ENCODE measurements around the gene TMEM91.
"Not testable (repeated sequence)": the region's sequence is repeated elsewhere in the genome, so short reads cannot be mapped to it uniquely, and the experiment has no call there.

Gene TMEM91

DNA sequence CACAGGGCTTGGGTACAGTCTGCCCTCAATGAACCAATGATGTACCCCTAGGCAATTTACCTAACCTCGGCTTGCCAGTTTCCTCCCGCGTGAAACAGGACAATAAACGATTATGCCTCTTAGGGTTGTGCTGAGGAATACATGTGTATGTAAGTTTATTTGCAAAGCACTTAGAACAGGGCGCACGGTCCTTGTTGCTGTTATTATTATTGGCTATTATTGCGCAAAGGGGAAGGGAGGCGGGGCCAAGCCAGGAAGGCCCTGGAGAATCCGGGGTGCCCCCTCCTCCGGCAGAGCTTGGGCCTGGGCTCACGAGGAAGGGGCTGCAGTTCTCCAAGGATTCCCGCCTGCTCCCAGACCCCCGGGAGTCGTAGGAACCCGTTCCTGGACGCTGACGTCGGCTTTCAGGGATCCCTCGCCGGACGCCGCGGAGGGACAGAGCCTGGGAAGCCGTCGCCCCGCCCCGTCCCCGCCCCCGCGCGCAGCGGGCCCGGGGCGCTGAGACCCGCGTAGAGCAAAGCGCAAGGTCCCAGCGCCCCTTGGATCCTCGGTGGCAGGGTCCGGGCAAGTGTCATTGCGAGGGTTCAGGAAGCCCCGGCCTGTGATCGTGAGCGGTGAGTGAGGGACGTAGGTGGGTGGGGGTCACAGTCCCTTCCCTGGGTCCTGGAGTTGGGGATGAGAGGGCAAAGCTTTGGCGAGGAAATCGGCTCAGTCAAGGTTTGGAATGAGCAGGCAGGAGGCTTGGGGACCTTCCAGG, at the start of gene TMEM91:
Gene TMEM91 (plus strand): TSS at position 293 of the 757 bp plus-strand sequence. CDS start 1,777 bp downstream, outside the sequence.
- DNase-seq, result peak in 1 of 2 experiments; percentile 32

DNA sequence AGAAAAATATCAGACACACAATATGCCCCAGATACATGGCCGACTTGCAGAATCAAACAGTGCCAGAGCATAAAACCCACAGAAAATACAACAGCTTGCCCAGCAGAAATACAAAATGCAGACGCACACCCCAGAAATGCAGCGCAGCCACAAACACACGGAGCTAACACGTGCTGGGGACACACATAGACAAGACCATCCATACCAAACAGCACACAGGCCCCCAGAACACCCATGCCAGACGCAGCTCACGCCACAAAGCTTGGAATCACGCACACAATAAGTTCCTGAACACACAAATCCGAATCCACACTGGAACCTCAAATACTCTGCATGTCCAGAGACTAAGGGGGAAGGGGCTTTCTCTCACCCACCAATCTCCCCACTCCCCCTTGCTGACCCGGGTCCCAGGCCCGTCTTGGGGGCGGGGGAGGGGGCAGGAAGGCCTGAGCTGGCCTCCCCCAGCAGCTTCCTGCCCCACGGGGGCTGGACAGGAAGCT, 49.2 kb upstream of the TMEM91 start:
- DNase-seq, result no peak

DNA sequence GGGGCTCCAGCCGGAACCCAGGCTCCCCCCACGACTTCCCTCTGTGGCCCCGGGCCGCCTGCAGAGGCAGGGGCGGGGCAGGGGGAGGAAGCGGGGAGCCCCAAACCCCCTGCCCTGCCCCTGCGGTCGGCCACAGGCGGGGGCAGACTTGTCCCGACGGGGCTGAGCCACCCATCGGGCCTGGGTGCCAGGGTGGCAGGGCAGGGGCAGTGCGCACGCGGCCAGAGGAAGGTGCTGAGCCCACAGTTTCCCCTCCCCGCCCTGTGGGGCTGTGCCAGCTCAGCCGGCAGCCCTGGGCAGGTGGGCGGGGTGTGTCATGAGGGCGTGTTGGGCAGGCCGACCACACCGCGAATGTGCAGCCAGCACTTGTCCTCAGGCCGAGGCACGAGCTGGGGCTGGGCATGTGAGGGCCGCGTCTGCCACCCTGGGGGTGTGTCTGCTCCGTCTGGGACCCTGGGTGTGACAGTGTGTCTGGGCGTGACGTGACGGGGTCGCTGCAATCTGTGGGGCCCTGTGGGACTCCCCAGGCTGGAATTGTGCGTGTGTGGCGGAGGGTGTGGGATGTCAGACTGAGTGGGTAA, 48.7 kb upstream of the TMEM91 start:
- peak; percentile 82 to 87 for DNase-seq

DNA sequence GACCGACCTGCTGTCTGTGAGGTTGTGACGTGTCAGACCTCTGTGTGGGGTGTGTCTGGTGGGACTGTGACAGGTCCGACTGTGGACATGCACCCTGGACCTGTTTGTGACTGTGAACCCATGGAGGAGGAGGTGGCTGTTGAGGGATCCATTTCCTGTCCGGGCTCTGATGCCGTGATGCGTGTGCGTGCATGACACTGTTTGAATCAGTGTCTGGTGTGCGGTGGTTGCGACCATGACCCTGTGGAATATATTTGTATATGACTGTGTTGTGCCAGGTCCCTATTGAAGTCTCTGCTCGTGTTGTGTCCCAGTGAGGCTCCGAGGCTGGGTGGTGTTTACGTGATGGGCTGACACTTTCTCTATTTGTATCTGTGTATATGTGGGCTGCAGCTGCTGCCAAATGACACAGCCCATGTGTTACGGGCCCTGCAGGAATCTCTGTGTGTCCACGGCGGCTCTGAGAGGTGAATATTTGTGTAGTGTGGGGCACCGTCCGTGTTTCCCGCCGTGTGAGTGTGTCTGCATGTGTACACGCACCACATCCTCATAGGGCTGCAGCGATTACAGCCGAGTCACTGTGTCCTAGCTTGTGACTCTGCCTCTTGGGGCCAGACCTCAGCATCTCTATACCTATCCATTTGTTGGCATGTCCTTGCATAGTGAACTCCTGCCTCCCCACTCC, 48.0 kb upstream of the TMEM91 start:
- DNase-seq, result peak; percentile 47 to 59

DNA sequence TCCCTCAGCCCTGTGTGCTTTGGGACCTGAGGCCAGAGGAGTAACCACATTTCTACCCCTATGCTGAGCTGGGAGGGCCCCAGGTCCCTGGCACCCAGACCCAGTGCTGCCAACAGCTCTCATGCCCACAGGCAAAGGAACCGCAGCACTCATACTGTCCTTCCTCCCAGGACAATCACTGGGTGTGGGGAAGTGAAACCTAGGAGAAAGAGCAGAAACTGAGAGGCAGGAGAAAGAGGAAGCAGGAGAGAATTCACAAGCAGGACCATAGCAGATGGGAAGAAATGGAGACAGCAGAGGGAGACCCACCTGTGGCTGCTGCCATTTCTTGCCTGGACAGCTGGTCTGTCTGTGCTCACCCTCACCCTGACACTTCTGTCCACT, 47.5 kb upstream of the TMEM91 start:
- DNase-seq, result no peak

DNA sequence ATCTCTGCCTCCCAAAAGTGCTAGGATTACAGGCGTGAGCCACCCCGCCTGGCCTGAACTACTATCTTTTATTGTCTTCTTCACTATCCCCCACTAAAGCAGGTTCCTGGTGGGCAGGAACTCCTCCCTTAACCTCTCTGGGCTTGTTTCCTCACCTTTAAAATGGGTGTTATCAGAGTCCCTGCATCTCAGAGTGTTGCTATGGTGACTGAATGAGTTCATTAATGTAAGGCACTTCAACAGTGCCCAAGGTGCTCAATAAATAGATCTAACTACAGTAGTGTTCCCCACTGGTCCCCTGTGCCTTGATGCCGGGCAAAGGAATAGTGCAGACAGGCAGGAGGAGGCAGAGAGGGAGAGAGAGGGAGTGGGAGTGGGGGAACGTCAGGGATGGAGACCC, 45.9 kb upstream of the TMEM91 start:
- no peak for DNase-seq

DNA sequence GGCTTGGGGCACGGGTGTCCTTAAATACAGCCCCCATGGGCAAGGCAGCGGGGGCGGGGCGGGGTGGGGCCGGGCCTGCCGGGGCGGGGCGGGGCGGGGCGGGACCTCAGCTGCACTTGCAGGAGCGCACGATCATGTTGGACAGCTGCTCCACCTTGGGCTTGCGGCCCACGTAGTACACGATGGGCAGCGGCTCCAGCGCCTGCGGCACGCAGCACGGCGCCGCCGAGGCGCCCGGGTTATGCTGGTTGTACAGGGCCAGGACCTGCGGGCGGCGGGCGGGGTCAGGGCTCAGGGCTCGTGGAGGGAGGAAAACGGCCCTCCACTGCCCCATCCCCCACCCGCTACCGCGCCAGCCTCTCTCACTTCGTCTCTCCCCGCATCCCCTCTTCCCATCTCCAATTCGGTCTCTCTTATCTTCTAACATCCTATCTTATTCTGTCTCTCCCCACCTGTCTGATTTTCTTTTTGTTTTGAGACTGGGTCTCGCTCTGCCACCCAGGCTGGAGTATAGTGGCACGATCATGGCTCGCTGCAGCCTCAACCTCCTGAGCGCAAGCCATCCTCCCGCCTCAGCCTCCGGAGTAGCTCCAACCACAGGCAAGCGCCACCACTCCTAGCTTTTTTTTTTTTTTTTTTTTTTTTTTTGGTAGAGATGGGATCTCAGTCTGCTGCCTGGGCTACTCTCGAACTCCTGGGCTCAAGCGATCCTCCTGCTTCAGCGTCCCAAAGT, 45.2 kb upstream of the TMEM91 start:
- no peak for DNase-seq

DNA sequence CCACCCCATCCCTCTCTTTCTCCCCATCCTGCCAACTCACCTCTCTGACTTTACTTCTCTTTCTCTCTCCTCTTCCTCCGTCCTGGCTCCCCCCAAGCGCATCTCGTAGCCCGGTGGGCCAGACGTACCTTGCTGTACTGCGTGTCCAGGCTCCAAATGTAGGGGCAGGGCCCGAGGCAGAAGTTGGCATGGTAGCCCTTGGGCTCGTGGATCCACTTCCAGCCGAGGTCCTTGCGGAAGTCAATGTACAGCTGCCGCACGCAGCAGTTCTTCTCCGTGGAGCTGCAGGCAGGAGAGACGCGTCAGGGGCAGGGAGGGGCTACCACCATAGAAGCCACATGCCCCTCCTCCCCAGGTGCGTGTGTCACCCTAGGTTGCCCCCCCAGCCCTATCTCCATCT, 44.3 kb upstream of the TMEM91 start:
- no peak for DNase-seq

DNA sequence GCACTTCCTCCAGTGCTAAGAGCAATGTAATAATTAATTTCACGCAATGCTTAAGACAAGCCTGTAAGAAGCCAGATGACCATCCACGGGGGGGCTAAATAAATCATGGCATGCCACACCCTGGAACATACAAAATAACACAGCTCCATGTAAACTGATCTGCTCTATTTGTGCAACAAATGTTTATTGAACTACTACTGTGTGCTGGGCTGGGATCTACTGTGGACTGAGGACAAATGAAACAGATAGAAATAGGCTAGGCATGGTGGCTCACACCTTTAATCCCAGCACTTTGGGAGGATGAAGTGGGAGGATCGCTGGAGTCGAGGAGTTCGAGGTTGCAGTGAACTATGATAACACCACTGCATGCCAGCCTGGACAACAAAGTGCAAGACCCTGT, 43.9 kb upstream of the TMEM91 start:
- DNase-seq, result no peak

DNA sequence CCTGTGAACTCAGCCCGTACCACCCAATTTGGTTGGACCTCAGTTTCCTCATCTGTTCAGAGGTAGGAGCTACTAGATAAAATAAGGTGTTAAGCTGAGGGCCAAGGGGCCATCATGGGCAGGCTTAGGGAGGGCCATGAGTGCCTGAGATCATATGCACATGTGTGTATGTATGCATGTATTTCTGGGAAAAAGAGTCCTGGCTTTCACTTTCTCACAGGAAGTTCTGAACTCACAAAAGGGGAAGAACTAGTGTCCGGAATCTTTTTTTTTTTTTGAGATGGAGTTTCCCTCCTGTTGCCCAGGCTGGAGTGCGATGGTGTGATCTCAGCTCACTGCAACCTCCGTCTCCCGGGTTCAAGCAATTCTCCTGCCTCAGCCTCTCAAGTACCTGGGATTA, 41.5 kb upstream of the TMEM91 start:
- no peak for DNase-seq

DNA sequence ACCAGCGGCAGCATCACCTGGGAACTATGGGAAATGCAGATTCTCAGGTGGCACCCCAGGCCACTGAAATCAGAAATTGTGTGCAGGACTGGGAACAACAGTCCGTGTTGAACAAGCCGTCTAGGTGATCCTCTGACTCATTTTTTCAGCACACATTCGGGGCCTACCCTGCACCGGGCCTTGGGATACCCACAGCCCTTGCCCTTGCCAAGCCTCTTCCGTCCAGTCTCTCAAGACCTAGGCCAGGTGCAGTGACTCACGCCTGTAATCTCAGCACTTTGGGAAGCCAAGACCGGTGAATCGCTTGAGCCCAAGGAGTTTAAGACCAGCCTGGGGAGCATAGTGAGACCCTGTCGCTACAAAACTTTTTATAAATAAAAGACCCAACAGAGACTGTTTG, 40.9 kb upstream of the TMEM91 start:
- no peak for DNase-seq

DNA sequence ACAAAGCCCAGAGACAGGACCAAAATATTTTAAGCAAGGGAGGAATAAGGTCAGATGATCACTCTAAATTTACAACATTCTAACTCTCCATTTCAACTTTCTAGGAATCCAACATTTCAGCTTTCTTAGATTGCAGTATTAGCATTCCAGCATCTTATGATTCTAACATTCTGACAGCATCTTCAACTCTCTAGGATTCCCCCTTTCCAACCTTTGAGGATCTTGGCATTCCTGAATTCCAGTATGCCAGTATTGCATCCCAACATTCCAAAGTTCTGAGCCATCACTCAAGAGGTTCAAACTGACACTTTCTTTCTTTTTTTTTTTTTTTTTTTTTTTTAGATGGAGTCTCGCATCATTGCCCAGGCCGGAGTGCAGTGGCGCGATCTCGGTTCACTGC, 36.4 kb upstream of the TMEM91 start:
- DNase-seq, result no peak

DNA sequence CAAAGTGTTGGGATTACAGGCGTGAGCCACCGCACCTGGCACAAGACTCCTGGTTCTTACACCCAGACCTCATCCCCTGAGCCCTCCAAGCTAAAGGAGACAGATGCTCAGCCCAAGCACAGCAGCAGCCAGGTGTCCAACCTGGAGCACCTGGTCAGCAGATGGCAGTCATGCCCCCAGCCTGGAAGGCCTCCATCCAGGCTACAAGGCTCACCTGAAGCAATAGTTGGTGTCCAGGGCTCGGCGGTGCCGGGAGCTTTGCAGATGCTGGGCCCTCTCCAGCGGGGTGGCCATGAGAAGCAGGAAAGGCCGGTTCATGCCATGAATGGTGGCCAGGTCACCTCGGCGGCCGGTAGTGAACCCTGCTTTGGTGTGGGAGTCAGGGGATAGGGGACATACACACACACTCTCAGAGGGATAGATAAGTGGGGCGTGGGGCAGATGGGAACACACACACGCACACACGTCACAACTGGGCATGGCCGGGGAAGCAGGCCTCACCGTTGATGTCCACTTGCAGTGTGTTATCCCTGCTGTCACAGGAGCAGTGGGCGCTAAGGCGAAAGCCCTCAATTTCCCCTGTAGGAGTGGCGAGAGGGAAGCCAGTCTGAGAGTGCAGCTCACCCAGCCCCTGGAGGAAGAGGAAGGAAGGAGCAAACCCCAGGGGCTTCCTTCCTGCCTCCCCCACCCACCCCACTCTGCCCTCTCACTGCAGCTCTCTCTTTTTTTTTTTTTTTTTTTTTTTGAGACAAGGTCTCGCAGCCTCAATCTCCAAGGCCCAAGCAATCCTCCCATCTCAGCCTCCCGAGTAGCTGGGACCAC, 34.5 kb upstream of the TMEM91 start:
- DNase-seq, result no peak

DNA sequence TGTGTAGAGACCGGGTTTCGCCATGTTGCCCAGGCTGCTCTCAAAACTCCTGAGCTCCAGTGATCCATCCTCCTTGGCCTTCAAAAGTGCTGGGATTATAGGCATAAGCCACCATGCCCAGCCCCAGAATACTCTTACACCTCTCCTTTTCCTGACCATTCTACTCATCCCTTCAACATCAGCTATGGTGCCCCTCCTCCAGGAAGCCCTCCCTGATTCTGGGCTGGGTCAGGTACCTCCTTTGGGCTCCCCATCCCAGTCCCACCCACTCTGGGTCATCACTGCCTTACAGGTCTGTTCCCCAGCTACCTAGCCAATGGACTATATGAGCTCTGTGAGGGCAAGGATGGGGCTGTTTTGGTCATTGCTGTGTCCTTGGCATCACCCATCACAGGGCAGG, 32.2 kb upstream of the TMEM91 start:
- DNase-seq, result no peak

DNA sequence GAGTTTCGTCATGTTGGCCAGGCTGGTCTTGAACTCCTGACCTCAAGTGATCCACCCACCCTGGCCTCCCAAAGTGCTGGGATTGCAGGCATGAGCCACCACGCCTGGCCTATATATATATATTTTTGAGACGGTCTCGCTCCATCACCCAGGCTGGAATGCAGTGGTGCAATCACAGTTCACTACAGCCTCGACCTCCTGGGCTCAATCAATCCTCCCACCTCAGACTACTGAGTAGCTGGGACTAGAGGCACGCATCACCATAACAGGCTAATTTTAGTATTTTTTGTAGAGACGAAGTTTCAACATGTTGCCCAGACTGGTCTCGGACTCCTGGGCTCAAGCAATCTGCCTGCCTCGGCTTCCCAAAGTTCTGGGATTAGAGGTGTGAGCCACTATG, 29.4 kb upstream of the TMEM91 start:
- not testable (repeated sequence) for DNase-seq

DNA sequence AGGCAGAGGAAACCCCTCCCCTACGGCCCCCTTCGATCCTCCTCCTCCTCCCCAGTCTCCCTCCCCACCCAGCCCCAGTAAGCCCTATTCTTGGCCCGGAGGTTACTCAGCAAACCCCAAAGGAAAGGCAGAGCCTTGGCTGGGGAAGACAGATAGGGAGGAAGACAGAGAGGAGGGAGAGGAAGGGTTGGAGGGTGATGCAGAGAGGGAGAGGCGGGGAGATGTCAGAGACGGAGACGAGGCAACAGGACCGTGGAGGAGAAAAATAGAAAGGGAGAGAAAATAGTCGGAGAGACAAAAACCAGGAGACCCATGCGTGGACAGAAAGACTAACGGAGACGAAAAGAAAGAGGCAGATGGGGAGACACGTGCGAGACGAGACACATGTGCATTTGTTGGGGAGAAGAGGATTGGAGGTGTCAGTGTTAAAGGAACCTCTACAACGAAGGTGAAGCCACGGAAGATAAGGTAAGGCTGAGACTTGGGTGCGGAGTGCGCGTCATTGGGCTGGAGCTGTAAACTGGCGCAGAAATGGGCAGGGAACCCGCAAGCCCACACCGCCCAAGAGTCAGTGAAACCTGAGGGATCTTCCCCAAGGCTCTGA, 25.5 kb upstream of the TMEM91 start:
- DNase-seq, result no peak

DNA sequence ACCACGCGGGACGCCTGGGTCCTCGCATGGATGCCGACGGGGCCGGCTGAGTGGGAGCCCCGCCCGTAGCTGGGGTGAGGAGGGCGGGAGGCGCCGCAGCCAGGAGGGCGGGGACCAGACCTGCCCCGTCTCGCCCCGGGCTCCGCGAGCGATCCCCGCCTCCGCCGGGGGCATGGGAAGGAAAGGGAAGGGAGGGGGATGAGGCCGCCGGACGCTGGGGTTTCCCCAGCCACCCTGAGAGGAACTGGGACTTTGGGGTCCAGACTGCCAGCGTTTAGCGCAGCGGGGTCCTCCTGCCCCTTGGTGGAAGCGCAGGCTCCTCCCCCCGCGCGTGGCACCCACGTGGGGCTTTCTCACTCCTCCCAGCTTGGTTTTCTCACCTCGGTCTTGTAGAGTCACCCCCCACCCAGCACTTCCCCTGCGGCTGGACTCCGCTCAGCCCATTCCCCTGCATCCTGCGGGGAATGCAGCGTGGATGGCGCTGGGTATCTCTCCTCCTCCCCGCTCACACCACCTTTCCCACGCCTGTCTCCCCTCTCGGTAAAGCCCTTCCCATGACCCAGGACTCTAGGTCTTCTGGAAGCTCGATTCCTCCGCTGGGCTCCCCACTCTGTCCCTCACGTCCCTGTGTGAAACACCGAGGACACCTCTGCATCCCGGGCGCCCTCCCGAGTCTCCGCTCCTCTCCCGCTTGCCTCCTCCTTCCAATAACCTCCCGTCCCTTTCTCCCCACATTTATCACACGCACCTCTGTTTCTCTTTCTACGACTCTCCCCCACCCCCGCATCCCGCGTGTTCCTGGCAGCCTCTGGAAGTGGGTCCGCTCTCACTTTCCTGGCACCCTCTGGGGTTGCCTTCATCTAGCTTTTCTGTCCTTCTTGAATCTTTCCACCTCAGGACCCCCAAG, 24.7 kb upstream of the TMEM91 start:
- DNase-seq, result peak; percentile 80 to 83

DNA sequence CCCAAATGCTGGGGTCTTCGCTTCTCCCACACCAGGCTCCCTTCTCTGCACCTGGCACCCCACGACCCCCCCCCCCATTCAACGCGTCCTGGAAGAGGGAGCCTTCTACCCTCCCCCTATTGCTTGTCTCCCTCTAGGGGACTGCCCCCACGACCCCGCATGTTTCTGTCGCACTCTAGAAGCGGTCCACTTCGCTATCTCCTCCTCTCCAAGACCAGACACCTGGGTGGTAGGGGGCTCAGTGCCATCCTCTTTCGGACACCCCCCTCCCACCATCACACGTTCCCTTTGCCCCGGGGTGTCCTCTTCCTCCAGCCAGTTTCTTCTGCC, 24.1 kb upstream of the TMEM91 start:
- DNase-seq, result no peak

DNA sequence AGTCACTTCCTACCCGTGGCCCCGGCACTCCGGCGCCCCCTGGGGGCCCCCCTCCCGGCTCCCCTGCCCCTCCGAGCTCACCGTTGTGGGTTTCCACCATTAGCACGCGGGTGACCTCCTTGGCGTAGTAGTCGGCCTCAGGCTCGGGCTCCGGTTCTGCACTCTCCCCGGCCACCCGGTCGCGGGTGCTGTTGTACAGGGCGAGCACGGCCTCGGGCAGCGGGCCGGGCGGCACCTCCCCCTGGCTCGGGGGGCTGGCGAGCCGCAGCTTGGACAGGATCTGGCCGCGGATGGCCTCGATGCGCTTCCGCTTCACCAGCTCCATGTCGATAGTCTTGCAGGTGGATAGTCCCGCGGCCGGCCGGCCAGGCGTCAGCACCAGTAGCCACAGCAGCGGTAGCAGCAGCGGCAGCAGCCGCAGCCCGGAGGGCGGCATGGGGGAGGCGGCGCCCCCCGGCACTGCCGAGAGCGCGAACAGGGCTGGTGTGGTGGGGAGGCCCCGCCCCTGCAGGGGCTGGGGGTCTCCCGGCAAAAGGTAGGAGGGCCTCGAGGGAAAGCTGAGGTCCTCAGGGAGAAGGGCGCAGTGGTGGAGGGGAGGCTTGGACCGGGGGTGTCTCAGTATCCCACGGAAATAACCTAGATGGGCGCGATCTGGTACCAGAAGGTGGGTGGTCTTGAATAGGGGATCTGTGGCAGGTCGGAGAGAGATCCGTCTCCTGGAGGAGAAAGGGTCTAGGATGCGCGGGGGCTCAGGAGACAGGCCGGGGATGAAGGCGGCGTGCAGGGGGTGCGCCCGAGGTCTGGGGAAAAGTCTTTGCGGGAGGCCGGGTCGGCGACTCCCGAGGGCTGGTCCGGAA, 23.5 kb upstream of the TMEM91 start:
- peak; percentile 78 to 83 for DNase-seq

Measured in activated CD4-positive, alpha-beta T cell treated with anti-CD3 and anti-CD28 coated beads, Interleukin-2, amount 50 U/mL, for 48 hours (primary cell).